Breast epithelium (tissue), 4 donors: ENCODE results near the gene ZNF274. TPM values are rescaled to one million over a fixed set of nuclear protein-coding genes. Genes with fewer than 3 reads are reported as not detected.

Experiments
- DNase-seq, 2 donors: peaks; one replicate each; pipeline ENCODE4 v3.0.0-alpha.2; 2019; ENCODE audit warnings: low spot score in 2 of 2
- H3K27ac ChIP-seq, 2 donors: fragments of 200-600 bp; sonication (generic) in 1 of 2; one replicate each; pipeline ENCODE4 v1.5.1; 2016 to 2019; ENCODE audit warnings: mild to moderate bottlenecking in 1 of 2
- H3K27me3 ChIP-seq, 2 donors: fragments of 200-600 bp; sonication (generic) in 1 of 2; one replicate each; pipeline versions ENCODE4 v1.5.1 to v1.6.0; 2017 to 2019; ENCODE audit warnings: control low read depth in 1 of 2, mild to moderate bottlenecking in 1 of 2
- H3K36me3 ChIP-seq: fragments of 200-600 bp; one replicate; pipeline ENCODE4 v1.5.1; 2019
- H3K4me1 ChIP-seq, 2 donors: fragments of 200-600 bp; sonication (generic); one replicate each; pipeline ENCODE4 v1.5.1; 2016 to 2019; ENCODE audit warnings: control low read depth in 1 of 2
- H3K4me3 ChIP-seq, 3 donors: fragments of 200-600 bp; sonication (generic); 1 replicate in 2 of 3; 2 replicates in 1 of 3; pipeline ENCODE4 v1.5.1; 2016 to 2019; ENCODE audit warnings: mild to moderate bottlenecking in 3 of 3, moderate library complexity in 2 of 3
- H3K9me3 ChIP-seq, 2 donors: fragments of 200-600 bp; sonication (generic) in 1 of 2; one replicate each; pipeline ENCODE4 v1.5.1; 2016 to 2019; ENCODE audit warnings: control low read depth in 1 of 2
- POLR2A ChIP-seq: fragments of 450-650 bp; IDR thresholded peaks from one replicate; pipeline ENCODE4 v1.6.1; 2016; ENCODE audit warnings: antibody characterized with exemption, mild to moderate bottlenecking, moderate library complexity
- POLR2AphosphoS5 ChIP-seq, 3 donors: sonication (generic); formaldehyde crosslinking; IDR thresholded peaks; one replicate each; pipeline ENCODE4 v1.6.1; 2017; ENCODE audit warnings: antibody characterized with exemption in 3 of 3
- intact Hi-C: fragments of 100-400 bp; cut with DNase I; formaldehyde crosslinking; loops from one replicate; pipeline ENCODE4 v1.15.1; 2023; ENCODE audit warnings: low total_unique reads
- total RNA-seq, 3 donors: library from RNA; depleted of rRNA; stranded (reverse); fragments of >200 nt; gene quantifications; one replicate each; pipeline ENCODE4 v1.1.0, GENCODE V29; 2016
- TF ChIP-seq, protein P1 (sequence below), 3 donors: fragments of 450-650 bp; IDR thresholded peaks; one replicate each; pipeline ENCODE4 v1.5.1; 2016 to 2017; ENCODE audit warnings: antibody characterized with exemption in 3 of 3, mild to moderate bottlenecking in 3 of 3, moderate library complexity in 3 of 3

The ZNF274 gene
- total RNA-seq, 3 donors from 2014 or later: 21.9 to 46.5 (median 39.0) TPM

DNA sequence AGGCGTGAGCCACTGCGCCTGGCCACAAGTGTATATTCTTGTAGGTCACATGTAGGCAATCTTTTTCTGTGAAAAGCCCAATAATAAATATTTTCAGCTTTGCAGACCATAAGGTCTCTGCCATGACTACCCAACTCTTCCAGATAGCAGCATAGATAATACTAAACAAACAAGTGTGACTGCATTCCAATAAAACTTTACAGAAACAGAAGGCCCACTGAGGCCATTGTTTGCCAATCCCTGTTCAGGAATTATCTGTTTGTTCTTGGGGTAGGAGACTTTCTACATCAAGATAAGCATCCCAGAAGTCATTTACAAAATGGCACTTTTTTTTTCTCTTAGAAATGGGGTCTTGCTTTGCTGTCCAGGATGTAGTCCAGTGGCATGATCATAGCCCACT, 29.5 kb upstream of the ZNF274 start:
- Histone ChIP-seq H3K9me3 (peaks cover 10 to 23% of the 10 kb centered on the region in 2 donors), H3K4me3 (peak overlapping the region in 2 of 3 donors; percentile 89 to 93), H3K36me3 (no peaks in the 10 kb centered on the region), H3K27me3 (no peaks in the 10 kb centered on the region), H3K4me1 (peaks cover 0 to 18% of the 10 kb centered on the region in 2 donors), H3K27ac (no peak overlapping the region)
- intact Hi-C loops: loop anchor here (10.0 kb wide), 1 partner anchor 129 kb away; no protein-coding TSS in a partner anchor
- no peak for TF ChIP-seq POLR2A
- TF ChIP-seq, protein P1, sequence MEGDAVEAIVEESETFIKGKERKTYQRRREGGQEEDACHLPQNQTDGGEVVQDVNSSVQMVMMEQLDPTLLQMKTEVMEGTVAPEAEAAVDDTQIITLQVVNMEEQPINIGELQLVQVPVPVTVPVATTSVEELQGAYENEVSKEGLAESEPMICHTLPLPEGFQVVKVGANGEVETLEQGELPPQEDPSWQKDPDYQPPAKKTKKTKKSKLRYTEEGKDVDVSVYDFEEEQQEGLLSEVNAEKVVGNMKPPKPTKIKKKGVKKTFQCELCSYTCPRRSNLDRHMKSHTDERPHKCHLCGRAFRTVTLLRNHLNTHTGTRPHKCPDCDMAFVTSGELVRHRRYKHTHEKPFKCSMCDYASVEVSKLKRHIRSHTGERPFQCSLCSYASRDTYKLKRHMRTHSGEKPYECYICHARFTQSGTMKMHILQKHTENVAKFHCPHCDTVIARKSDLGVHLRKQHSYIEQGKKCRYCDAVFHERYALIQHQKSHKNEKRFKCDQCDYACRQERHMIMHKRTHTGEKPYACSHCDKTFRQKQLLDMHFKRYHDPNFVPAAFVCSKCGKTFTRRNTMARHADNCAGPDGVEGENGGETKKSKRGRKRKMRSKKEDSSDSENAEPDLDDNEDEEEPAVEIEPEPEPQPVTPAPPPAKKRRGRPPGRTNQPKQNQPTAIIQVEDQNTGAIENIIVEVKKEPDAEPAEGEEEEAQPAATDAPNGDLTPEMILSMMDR (IDR thresholded peaks at IDR 0.05): no peak
- no peak for TF ChIP-seq POLR2AphosphoS5 (IDR thresholded peaks at IDR 0.05)
- DNase-seq: no peak

DNA sequence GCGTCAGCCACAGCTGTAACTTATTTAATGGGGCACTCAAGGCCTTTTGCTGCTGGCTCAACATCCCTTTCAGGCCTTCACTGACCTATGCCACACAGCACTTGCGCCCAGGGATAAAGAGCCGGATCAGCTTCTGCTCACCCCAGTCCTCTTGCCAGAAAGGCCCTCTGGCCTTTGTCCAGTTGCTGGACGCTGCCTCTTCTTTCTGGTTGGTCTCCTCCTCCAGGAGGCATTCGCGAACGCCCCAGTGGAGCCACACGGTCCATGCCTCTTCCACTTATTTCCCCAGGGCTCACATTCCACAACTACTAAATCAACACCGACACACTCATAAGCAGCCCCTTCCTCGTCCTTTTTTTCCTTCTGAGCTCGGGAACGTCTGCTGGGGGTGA, 28.6 kb upstream of the ZNF274 start:
- Histone ChIP-seq H3K27ac (peak overlapping the region; percentile 90 to 98), H3K4me1 (peaks cover 0 to 18% of the 10 kb centered on the region in 2 donors), H3K4me3 (peak overlapping the region; percentile 70 to 93 (median 89)), H3K9me3 (peaks cover 2 to 19% of the 10 kb centered on the region in 2 donors), H3K36me3 (no peaks in the 10 kb centered on the region), H3K27me3 (no peaks in the 10 kb centered on the region)
- no peak for TF ChIP-seq POLR2A
- DNase-seq: peak; percentile 40 to 63
- intact Hi-C loops: loop anchor here (10.0 kb wide), 1 partner anchor 129 kb away; no protein-coding TSS in a partner anchor

DNA sequence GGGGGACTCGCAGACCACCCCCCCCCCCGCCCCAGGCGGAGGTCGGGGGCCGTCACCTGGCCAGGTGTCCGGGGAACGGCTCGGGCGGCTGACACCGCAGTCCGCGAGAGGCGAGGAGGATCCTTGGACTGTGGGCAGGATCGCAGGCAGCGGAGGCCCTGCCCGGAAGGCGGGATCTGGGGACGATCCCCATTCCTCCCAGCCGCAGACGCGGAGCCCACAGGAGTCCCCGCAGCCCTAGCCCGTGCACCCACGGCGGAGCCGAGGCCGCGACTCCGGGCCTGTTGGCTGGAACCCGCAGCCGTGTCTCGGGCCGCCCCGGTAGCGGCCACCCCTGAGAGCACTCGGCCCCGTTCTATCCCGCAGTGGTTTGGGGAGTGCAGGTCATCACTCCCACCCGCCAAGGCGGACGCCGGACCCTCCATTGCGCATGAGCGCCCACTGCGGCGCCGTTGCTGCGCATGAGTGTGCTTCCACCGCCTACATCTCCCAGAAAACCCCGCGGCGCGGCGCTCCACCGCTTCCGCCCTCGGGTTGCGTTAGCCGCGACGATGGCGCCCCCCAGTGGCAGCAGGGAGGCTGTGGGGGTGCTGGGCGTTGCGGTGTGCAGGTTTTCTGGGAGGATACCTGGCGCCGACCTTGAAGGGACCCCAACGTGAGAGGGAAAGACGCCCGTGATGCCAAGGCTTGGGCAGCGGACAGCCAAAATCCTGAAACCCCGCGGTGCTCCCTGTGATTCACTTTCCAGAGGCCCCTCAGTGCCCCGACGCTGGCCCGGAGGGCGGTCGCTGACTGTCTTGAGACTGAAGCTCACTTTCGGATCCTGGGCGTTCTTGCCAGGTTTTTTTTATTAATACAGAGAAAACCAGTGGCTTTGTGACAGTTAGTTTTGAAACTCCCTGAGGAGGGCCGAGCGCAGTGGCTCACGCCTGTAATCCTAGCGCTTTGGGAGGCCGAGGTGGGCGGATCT, 27.9 kb upstream of the ZNF274 start:
- Histone ChIP-seq H3K27me3 (no peaks in the 10 kb centered on the region), H3K9me3 (peaks cover 0 to 17% of the 10 kb centered on the region in 2 donors), H3K27ac (peak overlapping the region; percentile 90 to 98), H3K4me1 (peaks cover 0 to 13% of the 10 kb centered on the region in 2 donors), H3K36me3 (no peaks in the 10 kb centered on the region), H3K4me3 (peak overlapping the region; percentile 70 to 93 (median 89))
- no peak for TF ChIP-seq POLR2A
- TF ChIP-seq, protein P1 (IDR thresholded peaks at IDR 0.05): peak; percentile 96 to 99 (median 99)
- peak; percentile 77 to 89 (median 81) for TF ChIP-seq POLR2AphosphoS5 (IDR thresholded peaks at IDR 0.05)
- intact Hi-C loops: loop anchor here (10.0 kb wide), 1 partner anchor 130 kb away; no protein-coding TSS in a partner anchor
- DNase-seq: peak; percentile 93 to 98

DNA sequence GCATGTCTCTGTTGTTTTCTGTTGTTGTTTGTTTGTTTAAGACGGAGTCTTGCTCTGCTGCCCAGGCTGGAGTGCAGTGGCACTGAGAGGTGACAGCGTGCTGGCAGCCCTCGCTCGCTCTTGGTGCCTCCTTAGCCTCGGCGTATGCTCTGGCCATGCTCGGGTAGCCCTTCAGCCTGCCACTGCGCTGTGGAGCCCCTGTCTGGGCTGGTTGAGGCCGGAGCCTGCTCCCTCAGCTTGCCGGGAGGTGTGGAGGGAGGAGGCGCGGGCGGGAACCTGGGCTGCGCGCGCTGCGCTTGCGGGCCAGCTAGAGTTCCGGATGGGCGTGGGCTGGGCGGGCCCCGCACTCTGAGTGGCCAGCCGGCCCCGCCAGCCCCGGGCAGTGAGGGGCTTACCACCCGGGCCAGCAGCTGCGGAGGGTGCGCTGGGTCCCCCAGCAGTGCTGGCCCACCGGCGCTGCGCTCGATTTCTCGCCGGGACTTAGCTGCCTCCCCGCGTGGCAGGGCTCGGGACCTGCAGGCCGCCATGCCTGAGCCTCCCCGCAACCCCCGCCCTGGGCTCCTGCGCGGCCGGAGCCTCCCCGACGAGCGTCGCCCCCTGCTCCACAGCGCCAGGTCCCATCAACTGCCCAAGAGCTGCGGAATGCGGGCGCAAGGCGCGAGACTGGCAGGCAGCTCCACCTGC, 25.7 kb upstream of the ZNF274 start:
- no peak for DNase-seq
- no peak overlapping the region for H3K4me3 ChIP-seq
- peaks cover 19 to 26% of the 10 kb centered on the region in 2 donors for H3K9me3 ChIP-seq
- H3K4me1 ChIP-seq: peaks cover 0 to 11% of the 10 kb centered on the region in 2 donors
- H3K36me3 ChIP-seq: no peaks in the 10 kb centered on the region
- TF ChIP-seq POLR2AphosphoS5 (IDR thresholded peaks at IDR 0.05) (no peak), POLR2A (no peak)
- TF ChIP-seq, protein P1 (IDR thresholded peaks at IDR 0.05): no peak
- no peaks in the 10 kb centered on the region for H3K27me3 ChIP-seq
- intact Hi-C loops: loop anchor here (10.0 kb wide), 1 partner anchor 132 kb away; no protein-coding TSS in a partner anchor
- no peak overlapping the region for H3K27ac ChIP-seq

DNA sequence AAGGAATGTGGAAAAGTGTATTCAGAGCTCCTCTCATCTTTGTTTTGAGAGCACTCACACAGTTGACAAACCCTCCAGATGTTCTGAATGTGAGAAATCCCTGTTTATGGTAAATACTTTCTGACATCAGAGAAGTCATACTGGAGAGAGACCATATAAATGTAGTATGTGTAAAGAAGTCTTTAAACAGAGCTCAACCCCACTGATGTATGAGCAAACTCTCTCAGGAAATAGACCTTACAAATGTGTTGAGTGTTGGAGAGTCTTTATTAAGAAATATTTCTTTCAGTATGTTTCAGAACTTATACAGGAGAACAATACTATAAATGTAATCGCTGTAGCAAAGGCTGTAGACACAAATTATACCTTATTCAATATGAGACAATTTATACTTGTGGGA, 16.6 kb upstream of the ZNF274 start:
- H3K4me1 ChIP-seq: no peaks in the 10 kb centered on the region
- no peak overlapping the region for H3K27ac ChIP-seq
- TF ChIP-seq POLR2AphosphoS5 (IDR thresholded peaks at IDR 0.05) (no peak), POLR2A (no peak)
- TF ChIP-seq, protein P1 (IDR thresholded peaks at IDR 0.05): no peak
- no peak for DNase-seq
- no peaks in the 10 kb centered on the region for H3K27me3 ChIP-seq
- peaks cover 88 to 100% of the 10 kb centered on the region in 2 donors for H3K9me3 ChIP-seq
- no peaks in the 10 kb centered on the region for H3K36me3 ChIP-seq
- intact Hi-C loops: no loop called here
- H3K4me3 ChIP-seq: no peak overlapping the region
